HepG2 (cell line): Measurements from ENCODE around the gene TBX15. TPM values are rescaled to one million over a fixed set of nuclear protein-coding genes. Genes with fewer than 3 reads are reported as not detected.

Source experiments
- ADNP ChIP-seq: sonication (generic); formaldehyde crosslinking; IDR thresholded peaks from 2 replicates; pipeline ENCODE4 v1.4.0; 2020; ENCODE audit warnings: missing genetic modification reagents
- ARNTL ChIP-seq: sonication (generic); formaldehyde crosslinking; IDR thresholded peaks from 2 replicates; pipeline ENCODE4 v1.4.0; 2020; ENCODE audit warnings: mild to moderate bottlenecking, missing genetic modification reagents
- ATRX ChIP-seq: sonication (generic); formaldehyde crosslinking; IDR thresholded peaks from 2 replicates; pipeline ENCODE4 v1.4.0; 2020; ENCODE audit warnings: missing genetic modification reagents, borderline replicate concordance
- CBFB ChIP-seq: sonication (generic); formaldehyde crosslinking; IDR thresholded peaks from 2 replicates; pipeline ENCODE4 v1.4.0; 2020; ENCODE audit warnings: missing genetic modification reagents
- KAT7 ChIP-seq: IDR thresholded peaks from 2 replicates; pipeline ENCODE4 v1.6.1; 2018; ENCODE audit warnings: borderline replicate concordance, missing compliant biosample characterization
- LRRFIP1 ChIP-seq: sonication (generic); formaldehyde crosslinking; conservative IDR thresholded peaks from 2 replicates; pipeline ENCODE4 v1.4.0; 2020; ENCODE audit warnings: missing genetic modification reagents
- MXD1 ChIP-seq: sonication (generic); formaldehyde crosslinking; IDR thresholded peaks from 2 replicates; pipeline ENCODE4 v1.4.0; 2020; ENCODE audit warnings: mild to moderate bottlenecking, missing genetic modification reagents
- MXI1 ChIP-seq: IDR thresholded peaks from 3 replicates; pipeline ENCODE4 v1.6.1; 2012; ENCODE audit warnings: low read depth, low read length, inconsistent platforms, borderline replicate concordance
- PAXIP1 ChIP-seq: sonication (generic); formaldehyde crosslinking; conservative IDR thresholded peaks from 2 replicates; pipeline ENCODE4 v1.4.0; 2020; ENCODE audit warnings: mild to moderate bottlenecking, missing genetic modification reagents, moderate library complexity
- POGZ ChIP-seq: sonication (generic); formaldehyde crosslinking; IDR thresholded peaks from 2 replicates; pipeline ENCODE4 v1.4.0; 2020; ENCODE audit warnings: mild to moderate bottlenecking, missing genetic modification reagents
- RAD21 ChIP-seq: fragments of 450-650 bp; formaldehyde crosslinking; IDR thresholded peaks from 2 replicates; pipeline ENCODE4 v1.5.0; 2020; ENCODE audit warnings: mild to moderate bottlenecking
- RARA ChIP-seq: IDR thresholded peaks from 2 replicates; pipeline ENCODE4 v1.6.1; 2016; ENCODE audit warnings: missing genetic modification reagents, missing compliant biosample characterization
- SALL1 ChIP-seq: sonication (generic); formaldehyde crosslinking; IDR thresholded peaks from 2 replicates; pipeline ENCODE4 v1.8.0; 2022; ENCODE audit warnings: mild to moderate bottlenecking, missing genetic modification reagents
- TARDBP ChIP-seq: sonication (generic); formaldehyde crosslinking; IDR thresholded peaks from 2 replicates; pipeline ENCODE4 v1.8.0; 2022; ENCODE audit warnings: mild to moderate bottlenecking, missing genetic modification reagents
- TCF12 ChIP-seq, 2 experiments: fragments of 450-650 bp in 1 of 2; sonication (generic) in 1 of 2; formaldehyde crosslinking in 1 of 2; IDR thresholded peaks; 2 replicates each; pipeline versions ENCODE4 v1.6.1 to v1.8.0; 2017 to 2022; ENCODE audit warnings: antibody characterized with exemption in 1 of 2, mild to moderate bottlenecking in 1 of 2, missing genetic modification reagents in 1 of 2, moderate library complexity in 1 of 2
- YEATS2 ChIP-seq: sonication (generic); formaldehyde crosslinking; IDR thresholded peaks from 2 replicates; pipeline ENCODE4 v1.4.0; 2020; ENCODE audit warnings: missing genetic modification reagents, borderline replicate concordance
- ZKSCAN1 ChIP-seq: fragments of 150-350 bp; IDR thresholded peaks from 2 replicates; pipeline ENCODE4 v1.6.1; 2014; ENCODE audit warnings: low read length
- ZNF101 ChIP-seq: sonication (generic); formaldehyde crosslinking; IDR thresholded peaks from 2 replicates; pipeline ENCODE4 v1.4.0; 2020; ENCODE audit warnings: mild to moderate bottlenecking, low read depth, missing genetic modification reagents, borderline replicate concordance
- ZNF180 ChIP-seq: sonication (generic); formaldehyde crosslinking; IDR thresholded peaks from 2 replicates; pipeline ENCODE4 v1.4.0; 2020; ENCODE audit warnings: low read depth, missing genetic modification reagents, borderline replicate concordance
- ZNF607 ChIP-seq: sonication (generic); formaldehyde crosslinking; IDR thresholded peaks from 2 replicates; pipeline ENCODE4 v1.5.1; 2020; ENCODE audit warnings: missing genetic modification reagents, mild to moderate bottlenecking, borderline replicate concordance
- ZNF788 ChIP-seq: sonication (generic); formaldehyde crosslinking; IDR thresholded peaks from 2 replicates; pipeline ENCODE4 v1.5.0; 2020; ENCODE audit warnings: mild to moderate bottlenecking, missing genetic modification reagents, borderline replicate concordance
- ZNF792 ChIP-seq: IDR thresholded peaks from 2 replicates; pipeline ENCODE4 v1.6.1; 2016
- ZNF841 ChIP-seq: sonication (generic); formaldehyde crosslinking; IDR thresholded peaks from 2 replicates; pipeline ENCODE4 v1.8.1; 2023; ENCODE audit warnings: missing genetic modification reagents, borderline replicate concordance
- polyA plus RNA-seq, 8 experiments: library from polyadenylated mRNA; depleted of rRNA in 3 of 8; stranded (reverse) in 7 of 8; unstranded in 1 of 8; fragments of >200 nt; fragmentation: Illumina TruSeq in 4 of 8; extraction: Trizol in 4 of 8; gene quantifications; 2 replicates each; pipeline versions ENCODE4 v1.2.1 to v1.2.3, GENCODE V29; 2011 to 2016; ENCODE audit warnings: low read depth in 4 of 8, missing spikeins in 1 of 8, mixed read lengths in 1 of 8; ENCODE audit not compliant: insufficient read depth in 1 of 8
- total RNA-seq, 5 experiments: library from RNA; depleted of rRNA; stranded (reverse); fragments of >200 nt; fragmentation: Illumina TruSeq; extraction: Trizol; gene quantifications; 2 replicates each; pipeline ENCODE4 v1.2.3, GENCODE V29; 2016; ENCODE audit warnings: low read depth in 1 of 5

TBX15 gene
- total and polyA plus RNA-seq, 2 of the 13 experiments (the other 11 are each of a cell fraction or from before 2014, with no cell fraction given) = 0.42 to 1.9 TPM

- TF ChIP-seq ZNF180 (no peak), MXI1 (peak; percentile 95; the same call in 2 of the 3 replicates), LRRFIP1 (CRISPR knock-in tag) (no peak), RAD21 (0 out of 2 replicates have a peak, but pooled peaks have one; percentile 17), CBFB (CRISPR knock-in tag) (peak; percentile 50; the same call in 1 of the 2 replicates), PAXIP1 (peak; percentile 92), ZNF792 (CRISPR knock-in tag) (peak; percentile 76; the same call in 1 of the 2 replicates), ZNF788 (CRISPR knock-in tag) (peak; percentile 90), MXD1 (CRISPR knock-in tag) (no peak), ZKSCAN1 (no peak), SALL1 (CRISPR knock-in tag) (peak; percentile 92), RARA (CRISPR knock-in tag) (peak; percentile 92), ZNF841 (CRISPR knock-in tag) (no peak), ZNF101 (no peak), ARNTL (CRISPR knock-in tag) (peak; percentile 54; the same call in 1 of the 2 replicates), POGZ (CRISPR knock-in tag) (peak; percentile 97), YEATS2 (CRISPR knock-in tag) (peak; percentile 77; the same call in 1 of the 2 replicates), KAT7 (CRISPR knock-in tag) (peak; percentile 75; the same call in 1 of the 2 replicates), ADNP (CRISPR knock-in tag) (no peak), ZNF607 (CRISPR knock-in tag) (peak; percentile 77; the same call in 1 of the 2 replicates), TARDBP (peak; percentile 67), ATRX (CRISPR knock-in tag) (no peak), TCF12 (IDR thresholded peaks at IDR 0.05) (no peak), TCF12 (CRISPR knock-in tag; IDR thresholded peaks at IDR 0.05) (peak; percentile 72; the same call in 1 of the 2 replicates)
Measured at GRCh38 chr1:118963456-118964430, 24.4 kb downstream of the TBX15 start (continued).
